Thymus (tissue), 11 donors: ENCODE data around the gene VPS52. TPM values are rescaled to one million over a fixed set of nuclear protein-coding genes. Genes with fewer than 3 reads are reported as not detected.

Source experiments
- DNase-seq, 9 donors: peaks; one replicate each; pipeline ENCODE4 v3.0.0-alpha.2; 2013; ENCODE audit warnings: low spot score in 9 of 9, low read depth in 6 of 9, missing footprints in 1 of 9
- H3K27ac ChIP-seq, 2 donors: one replicate each; pipeline ENCODE4 v1.5.1; 2013; ENCODE audit warnings: control low read depth in 1 of 2, low read depth in 1 of 2, low read length in 1 of 2, mild to moderate bottlenecking in 1 of 2, moderate library complexity in 1 of 2
- H3K27me3 ChIP-seq, 2 donors: one replicate each; pipeline ENCODE4 v1.5.1; 2013; ENCODE audit warnings: low read length in 1 of 2; ENCODE audit not compliant: control insufficient read depth in 2 of 2, insufficient read depth in 1 of 2
- H3K36me3 ChIP-seq, 2 donors: one replicate each; pipeline ENCODE4 v1.5.1; 2013; ENCODE audit warnings: low read length in 1 of 2, mild to moderate bottlenecking in 1 of 2, moderate library complexity in 1 of 2; ENCODE audit not compliant: control insufficient read depth in 2 of 2, insufficient read depth in 2 of 2
- H3K4me1 ChIP-seq, 2 donors: one replicate each; pipeline ENCODE4 v1.5.1; 2013; ENCODE audit warnings: low read length in 2 of 2; ENCODE audit not compliant: control insufficient read depth in 2 of 2, insufficient read depth in 2 of 2
- H3K4me3 ChIP-seq, 2 donors: one replicate each; pipeline ENCODE4 v1.5.1; 2013; ENCODE audit warnings: low read length in 2 of 2, control low read depth in 1 of 2, mild to moderate bottlenecking in 1 of 2
- H3K9me3 ChIP-seq, 2 donors: one replicate each; pipeline ENCODE4 v1.5.1; 2013; ENCODE audit warnings: low read length in 1 of 2, mild to moderate bottlenecking in 1 of 2; ENCODE audit not compliant: control insufficient read depth in 2 of 2, insufficient read depth in 1 of 2
- WGBS: extraction: QIAGEN DNeasy Blood & Tissue Kit; methylation state at CpG from one replicate; pipeline ENCODE4 v1.1.7; 2013; 5-methylcytosine and 5-hydroxymethylcytosine counted together
- polyA plus RNA-seq: library from polyadenylated mRNA; stranded (reverse); fragments of 200-250 nt; gene quantifications from one replicate; pipeline ENCODE4 v1.2.3, GENCODE V29; 2013
- total RNA-seq: library from RNA; stranded (reverse); fragments of 120-200 nt; gene quantifications from one replicate; pipeline ENCODE4 v1.2.4, GENCODE V29; 2013
- donor health status: healthy.

VPS52 gene
- total and polyA plus RNA-seq, 2 donors: 26.3 to 59.0 TPM

GRCh38 chr6:33211666-33212422 lies 59.8 kb downstream of the VPS52 start:
- H3K36me3 ChIP-seq: peaks cover 16 to 30% of the 10 kb centered on the region in 2 donors
- H3K9me3 ChIP-seq: no peaks in the 10 kb centered on the region
- H3K27me3 ChIP-seq: peaks cover 8 to 55% of the 10 kb centered on the region in 2 donors
- H3K27ac ChIP-seq: no peak overlapping the region
- H3K4me1 ChIP-seq: peaks cover 18 to 48% of the 10 kb centered on the region in 2 donors
- 94% methylated on average over 18 of the region's 18 CpGs for WGBS
- H3K4me3 ChIP-seq: no peak overlapping the region
- DNase-seq: no peak

DNA sequence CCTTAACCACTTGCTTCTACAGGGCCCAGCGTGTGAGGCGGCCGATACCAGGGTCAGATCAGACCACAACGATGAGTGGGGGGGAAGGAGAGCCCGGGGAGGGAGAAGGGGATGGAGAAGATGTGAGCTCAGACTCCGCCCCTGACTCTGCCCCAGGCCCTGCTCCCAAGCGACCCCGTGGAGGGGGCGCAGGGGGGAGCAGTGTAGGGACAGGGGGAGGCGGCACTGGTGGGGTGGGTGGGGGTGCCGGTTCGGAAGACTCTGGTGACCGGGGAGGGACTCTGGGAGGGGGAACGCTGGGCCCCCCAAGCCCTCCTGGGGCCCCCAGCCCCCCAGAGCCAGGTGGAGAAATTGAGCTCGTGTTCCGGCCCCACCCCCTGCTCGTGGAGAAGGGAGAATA lies 60.5 kb downstream of the VPS52 start:
- Histone ChIP-seq H3K36me3 (peaks cover 16 to 30% of the 10 kb centered on the region in 2 donors), H3K4me3 (no peak overlapping the region), H3K27me3 (peaks cover 8 to 57% of the 10 kb centered on the region in 2 donors), H3K4me1 (peaks cover 18 to 51% of the 10 kb centered on the region in 2 donors), H3K9me3 (no peaks in the 10 kb centered on the region), H3K27ac (no peak overlapping the region)
- 95% methylated on average over 17 of the region's 17 CpGs for WGBS
- DNase-seq: no peak

DNA sequence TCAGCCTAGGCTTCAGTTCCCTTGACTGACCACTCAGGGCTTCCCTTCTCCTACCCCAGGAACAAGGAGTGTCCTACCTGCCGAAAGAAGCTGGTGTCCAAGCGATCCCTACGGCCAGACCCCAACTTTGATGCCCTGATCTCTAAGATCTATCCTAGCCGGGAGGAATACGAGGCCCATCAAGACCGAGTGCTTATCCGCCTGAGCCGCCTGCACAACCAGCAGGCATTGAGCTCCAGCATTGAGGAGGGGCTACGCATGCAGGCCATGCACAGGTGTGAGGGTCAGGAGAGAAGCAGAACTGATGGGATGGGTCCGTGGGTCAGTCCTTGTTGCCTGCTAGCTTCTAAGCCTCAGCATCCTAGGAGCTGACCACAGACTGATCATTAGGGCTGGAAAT lies 61.8 kb downstream of the VPS52 start:
- DNase-seq: no peak
- Histone ChIP-seq H3K9me3 (no peaks in the 10 kb centered on the region), H3K4me3 (no peak overlapping the region), H3K36me3 (peaks cover 16 to 30% of the 10 kb centered on the region in 2 donors), H3K27ac (no peak overlapping the region), H3K4me1 (peaks cover 19 to 57% of the 10 kb centered on the region in 2 donors), H3K27me3 (peaks cover 8 to 46% of the 10 kb centered on the region in 2 donors)
- 98% methylated on average over 10 of the region's 10 CpGs for WGBS

DNA sequence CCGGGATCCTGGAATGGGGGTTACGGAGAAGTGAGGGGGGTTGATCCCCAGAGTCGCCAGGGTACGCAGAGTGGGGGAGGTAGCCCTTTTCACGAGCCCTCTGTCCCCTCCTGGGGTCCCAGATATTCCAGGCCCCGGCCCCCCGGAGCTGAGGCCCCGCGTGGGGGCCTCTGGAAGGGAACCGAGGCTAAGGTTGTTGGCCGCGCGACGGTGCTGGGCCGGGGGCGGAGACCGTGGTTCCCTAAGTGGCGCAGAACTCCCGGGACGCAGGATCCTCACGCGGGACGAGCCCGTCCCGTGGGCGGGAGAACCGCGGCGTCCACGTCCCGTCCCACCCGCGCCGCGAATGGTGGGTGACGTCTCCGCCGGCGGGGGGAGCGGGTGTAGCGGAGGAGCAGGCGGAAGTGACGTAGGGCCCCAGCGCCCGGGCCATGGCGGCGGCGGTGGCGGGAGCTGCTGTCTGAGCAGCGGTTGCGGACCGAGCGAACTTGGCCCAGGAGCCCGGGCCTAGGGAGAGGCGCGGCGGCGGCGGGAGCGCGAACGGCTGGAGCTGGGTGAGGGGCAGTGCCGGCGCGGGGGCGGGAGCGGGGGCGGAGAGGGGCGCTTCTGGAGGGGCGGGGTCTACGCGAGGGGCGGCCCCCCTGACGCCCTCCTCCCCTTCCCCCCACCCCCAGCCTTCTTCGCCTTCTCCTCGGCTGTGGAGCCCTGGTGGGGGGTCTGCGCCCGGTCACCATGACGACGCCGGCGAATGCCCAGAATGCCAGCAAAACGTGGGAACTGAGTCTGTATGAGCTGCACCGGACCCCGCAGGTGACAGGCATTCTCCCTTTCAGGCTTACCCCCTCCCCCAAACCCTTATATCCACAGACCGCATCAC lies 63.3 kb downstream of the VPS52 start, which contains the start of gene RING1:
Gene RING1, plus strand, starts transcription at position 410 of the 877 bp plus-strand sequence. Its CDS starts 323 bp downstream, at position 733.
- whole genome bisulfite sequencing: under 1% methylated on average over 86 of the region's 86 CpGs
- Histone ChIP-seq H3K27me3 (peaks cover 4 to 31% of the 10 kb centered on the region in 2 donors), H3K4me1 (peaks cover 22 to 63% of the 10 kb centered on the region in 2 donors), H3K4me3 (peak within 1 kb of the TSS; percentile 82 to 93), H3K36me3 (peaks cover 23 to 35% of the 10 kb centered on the region in 2 donors), H3K27ac (peak within 1 kb of the TSS; percentile 74 to 97), H3K9me3 (no peaks in the 10 kb centered on the region)
- DNase-seq: peak in 7 of 9 donors; percentile 68 to 92 (median 78)

GRCh38 chr6:33207552-33208090 lies 64.1 kb downstream of the VPS52 start:
- Histone ChIP-seq H3K4me1 (peaks cover 18 to 56% of the 10 kb centered on the region in 2 donors), H3K4me3 (peak overlapping the region; percentile 82 to 93), H3K9me3 (no peaks in the 10 kb centered on the region), H3K27me3 (peaks cover 4 to 24% of the 10 kb centered on the region in 2 donors), H3K27ac (peak overlapping the region; percentile 74 to 97), H3K36me3 (peaks cover 30 to 39% of the 10 kb centered on the region in 2 donors)
- WGBS: 3% methylated on average over 29 of the region's 29 CpGs
- no peak for DNase-seq

DNA sequence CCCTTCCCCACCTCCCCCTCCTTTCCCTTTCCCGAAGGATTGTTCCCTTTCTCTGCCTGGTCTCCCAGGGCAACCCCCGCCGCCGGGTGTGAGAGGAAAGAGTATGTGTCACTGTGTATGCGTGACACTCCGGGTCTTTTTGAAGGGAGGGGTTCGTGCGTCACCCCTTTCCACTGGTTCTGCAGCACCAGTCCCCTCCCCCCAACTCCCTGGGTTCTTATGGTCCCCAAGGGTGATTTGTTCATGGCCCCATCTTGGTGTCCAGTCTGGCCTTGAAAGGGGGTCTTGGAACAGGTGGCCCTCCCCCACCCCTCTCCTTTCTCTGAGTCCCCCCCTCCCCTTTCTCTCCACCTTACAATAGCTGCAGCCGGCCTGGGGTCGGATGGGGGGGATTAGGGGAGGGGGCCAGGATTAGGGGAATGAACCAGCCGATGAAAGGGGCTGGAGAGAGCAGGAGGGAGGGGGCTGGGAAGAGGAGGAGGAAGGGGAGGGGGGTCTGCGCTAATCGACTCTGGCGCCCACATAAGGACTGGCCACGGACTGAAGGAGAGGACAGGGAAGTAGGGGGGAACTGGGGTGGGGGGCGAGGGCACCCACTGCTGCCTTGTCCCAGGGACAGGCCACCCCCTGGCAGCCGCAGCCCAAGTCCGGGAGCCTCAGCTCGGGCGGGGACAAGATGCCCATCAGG lies 64.7 kb downstream of the VPS52 start:
- peaks cover 0 to 17% of the 10 kb centered on the region in 2 donors for H3K27me3 ChIP-seq
- H3K36me3 ChIP-seq: peaks cover 35 to 39% of the 10 kb centered on the region in 2 donors
- no peak overlapping the region for H3K27ac ChIP-seq
- H3K9me3 ChIP-seq: no peaks in the 10 kb centered on the region
- no peak for DNase-seq
- H3K4me1 ChIP-seq: peaks cover 18 to 56% of the 10 kb centered on the region in 2 donors
- peak overlapping the region in 1 of 2 donors; percentile 82 for H3K4me3 ChIP-seq
- 50% methylated on average over 20 of the region's 20 CpGs for WGBS

GRCh38 chr6:33206027-33206863 lies 65.4 kb downstream of the VPS52 start:
- Histone ChIP-seq H3K4me1 (peaks cover 26 to 64% of the 10 kb centered on the region in 2 donors), H3K27ac (no peak overlapping the region)
- DNase-seq: no peak

More at GRCh38 chr6:33206027-33206863, 65.4 kb downstream of the VPS52 start:
- Histone ChIP-seq H3K9me3 (no peaks in the 10 kb centered on the region), H3K4me3 (no peak overlapping the region), H3K36me3 (peaks cover 31 to 38% of the 10 kb centered on the region in 2 donors), H3K27me3 (peaks cover 0 to 13% of the 10 kb centered on the region in 2 donors)
- 90% methylated on average over 3 of the region's 3 CpGs for WGBS
